HG03108 (cell line): ENCODE results near the gene MRFAP1L1.

Experiments used
- ATAC-seq: cut with Tn5 transposase; IDR thresholded peaks from one replicate; pipeline ENCODE4 v1.9.1; 2021; ENCODE audit warnings: moderate library complexity; ENCODE audit not compliant: unreplicated experiment

Gene MRFAP1L1

GRCh38 chr4:6663596-6664393 is 45.9 kb downstream of the MRFAP1L1 start:
- ATAC-seq, result no peak

- ATAC-seq, result no peak
Measured at GRCh38 chr4:6662591-6662990, 47.1 kb downstream of the MRFAP1L1 start.

- ATAC-seq, result no peak
Measured at GRCh38 chr4:6660430-6660829, 49.2 kb downstream of the MRFAP1L1 start.

GRCh38 chr4:6659897-6660296 is 49.8 kb downstream of the MRFAP1L1 start:
- ATAC-seq, result no peak

- ATAC-seq, result no peak
Measured at GRCh38 chr4:6658597-6659075, 51.0 kb downstream of the MRFAP1L1 start.

GRCh38 chr4:6658209-6658595 is 51.5 kb downstream of the MRFAP1L1 start:
- ATAC-seq, result no peak
